Stimulated activated CD8-positive, alpha-beta memory T cell treated with anti-CD3 and anti-CD28 coated beads, Interleukin-7, amount 100 ng/mL, for 48 hours (primary cell): Measurements from ENCODE around the gene LRCH1.

ENCODE experiments used
- DNase-seq, 2 donors: peaks; one replicate each; pipeline ENCODE4 v3.0.0-alpha.2; 2020; ENCODE audit warnings: low read depth in 1 of 2; ENCODE audit errors: extremely low read depth in 1 of 2

Gene LRCH1

DNA sequence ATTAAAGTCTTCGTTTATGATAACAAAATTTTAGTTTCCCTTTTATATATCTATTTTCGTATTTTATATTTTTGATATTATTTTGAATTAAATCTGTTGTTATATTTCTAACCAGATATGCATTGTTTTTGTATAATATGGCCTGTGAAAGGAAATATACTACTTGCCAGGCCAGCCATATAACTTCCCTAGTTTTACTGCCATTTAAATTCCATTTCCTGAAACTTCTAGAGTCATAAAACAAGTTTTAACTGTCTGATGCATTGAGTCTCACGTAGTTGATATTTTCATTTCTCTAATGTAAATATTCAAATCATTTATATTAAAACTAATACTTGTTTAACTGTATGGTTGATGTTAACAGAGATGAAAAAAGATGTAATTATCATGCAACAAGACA, 230.5 kb downstream of the LRCH1 start:
- no peak for DNase-seq

DNA sequence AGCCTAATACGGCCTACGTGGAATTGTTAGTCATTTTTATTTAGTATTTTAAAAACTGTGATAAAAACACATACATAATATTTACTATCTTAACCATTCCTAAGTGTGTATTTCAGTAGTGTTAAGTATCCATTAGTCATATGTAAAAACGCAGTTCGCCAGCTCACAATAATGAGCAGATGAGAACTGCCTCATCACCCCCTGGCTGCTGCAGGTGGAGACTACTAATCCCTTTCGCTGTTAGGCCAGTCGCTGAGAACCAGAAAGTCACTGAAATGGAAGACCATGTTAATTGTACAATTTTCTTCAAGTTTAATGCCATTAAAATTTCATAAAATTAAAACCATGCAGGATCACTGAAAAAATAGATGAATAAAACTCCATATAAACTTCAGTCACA, 242.4 kb downstream of the LRCH1 start:
- DNase-seq: peak in 1 of 2 donors; percentile 5

DNA sequence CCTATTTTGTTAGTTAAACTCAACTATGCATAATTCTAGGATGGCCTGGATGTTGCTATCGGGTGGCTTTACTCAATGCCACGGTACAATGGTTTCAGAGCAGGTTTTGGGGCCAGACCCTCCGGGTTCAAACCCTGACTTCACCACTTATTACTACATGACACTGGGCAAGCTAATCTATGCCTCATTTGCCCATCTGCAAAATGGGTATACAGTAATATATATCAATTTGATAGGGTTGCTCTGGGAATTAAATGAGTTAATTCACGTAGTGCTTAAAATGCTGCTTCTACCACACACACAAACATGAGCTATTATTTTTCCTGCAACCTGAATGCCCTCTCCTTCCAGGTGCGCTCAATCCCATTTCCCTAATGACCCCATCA, 243.2 kb downstream of the LRCH1 start:
- no peak for DNase-seq

- peak; percentile 76 to 91 for DNase-seq
These were observed 243.8 kb downstream of the LRCH1 start, which contains the start of gene ESD for GRCh38 chr13:46796515-46797474. Gene ESD, minus strand, starts transcription at chr13:46797161. Its CDS starts 5,748 bp downstream, at chr13:46791413.

- DNase-seq: no peak
These were observed 244.7 kb downstream of the LRCH1 start for GRCh38 chr13:46797501-46798237.

- DNase-seq: no peak
These were observed 246.2 kb downstream of the LRCH1 start for GRCh38 chr13:46799139-46799538.

GRCh38 chr13:46801858-46802257, 248.9 kb downstream of the LRCH1 start:
- DNase-seq: no peak
